K562 (cell line): Measurements from ENCODE around the gene CUEDC2. TPM values are rescaled to one million over a fixed set of nuclear protein-coding genes. Genes with fewer than 3 reads are reported as not detected.

Experiments used
- CC2D1A ChIP-seq: fragments of 450-650 bp; IDR thresholded peaks from 2 replicates; pipeline ENCODE4 v1.6.1; 2017; ENCODE audit warnings: mild to moderate bottlenecking
- CHCHD3 ChIP-seq: fragments of 250-450 bp; sonication (Bioruptor Pico); IDR thresholded peaks from 2 replicates; pipeline ENCODE4 v2.1.2; 2022; ENCODE audit warnings: mild to moderate bottlenecking
- HDAC8 ChIP-seq: fragments of 450-650 bp; IDR thresholded peaks from 2 replicates; pipeline ENCODE4 v1.6.1; 2016; ENCODE audit warnings: mild to moderate bottlenecking, missing genetic modification characterization, moderate library complexity, missing compliant biosample characterization
- HLTF ChIP-seq: fragments of 450-650 bp; IDR thresholded peaks from 2 replicates; pipeline ENCODE4 v1.6.1; 2016
- ILK ChIP-seq: fragments of 450-650 bp; IDR thresholded peaks from 2 replicates; pipeline ENCODE4 v1.6.1; 2016; ENCODE audit warnings: missing genetic modification characterization, low read depth, mild to moderate bottlenecking, missing compliant biosample characterization, moderate library complexity, borderline replicate concordance
- MAFF ChIP-seq: IDR thresholded peaks from 2 replicates; pipeline ENCODE4 v1.6.1; 2012; ENCODE audit warnings: low read length, improper control_type of control experiment
- MBD2 ChIP-seq: sonication (generic); IDR thresholded peaks from 2 replicates; pipeline ENCODE4 v1.6.1; 2016; ENCODE audit warnings: low read depth, borderline replicate concordance
- POLR2AphosphoS2 ChIP-seq: IDR thresholded peaks from 2 replicates; pipeline ENCODE4 v1.6.1; 2012; ENCODE audit warnings: low read length, improper control_type of control experiment
- RB1 ChIP-seq: fragments of 450-650 bp; IDR thresholded peaks from 2 replicates; pipeline ENCODE4 v1.6.1; 2017; ENCODE audit warnings: low read depth, mild to moderate bottlenecking
- RBFOX2 ChIP-seq: fragments of 200-400 bp; formaldehyde crosslinking; IDR thresholded peaks from 2 replicates; pipeline ENCODE4 v1.6.1; 2017; ENCODE audit warnings: low read depth, mild to moderate bottlenecking, low read length, moderate library complexity
- SP1 ChIP-seq: sonication (generic); formaldehyde crosslinking; IDR thresholded peaks from 2 replicates; pipeline ENCODE4 v1.8.1; 2022; ENCODE audit warnings: mild to moderate bottlenecking, missing genetic modification reagents
- TCFL5 ChIP-seq: fragments of 250-450 bp; sonication (Bioruptor Pico); conservative IDR thresholded peaks from 2 replicates; pipeline ENCODE4 v1.6.1; 2021; ENCODE audit warnings: mild to moderate bottlenecking, moderate library complexity, matching md5 sums
- ZFPM2 ChIP-seq: fragments of 250-450 bp; sonication (Bioruptor Pico); IDR thresholded peaks from 2 replicates; pipeline ENCODE4 v1.5.1; 2022; ENCODE audit warnings: mild to moderate bottlenecking
- ZNF133 ChIP-seq: fragments of 250-450 bp; sonication (Bioruptor Pico); IDR thresholded peaks from 2 replicates; pipeline ENCODE4 v1.4.0; 2020; ENCODE audit warnings: mild to moderate bottlenecking
- ZNF24 ChIP-seq: fragments of 450-650 bp; IDR thresholded peaks from 2 replicates; pipeline ENCODE4 v1.6.1; 2016
- polyA plus RNA-seq, 8 experiments: library from polyadenylated mRNA; depleted of rRNA in 4 of 8; stranded (reverse) in 5 of 8; unstranded in 3 of 8; fragments of >200 nt; fragmentation: Nextera tagmentation in 2 of 8; fragmentation: Illumina TruSeq in 1 of 8; extraction: Ambion mirVana in 2 of 8; extraction: Trizol in 1 of 8; gene quantifications; 2 replicates each; pipeline versions ENCODE4 v1.2.1 to v1.2.3, GENCODE V29; 2011 to 2014; ENCODE audit warnings: inconsistent platforms in 1 of 8, missing spikeins in 1 of 8
- total RNA-seq, 7 experiments: library from RNA; depleted of rRNA in 6 of 7; stranded (reverse); fragments of >200 nt in 6 of 7; fragmentation: Illumina TruSeq in 2 of 7; extraction: Trizol in 2 of 7; gene quantifications; 2 replicates each; pipeline versions ENCODE4 v1.2.1 to v1.2.3, GENCODE V29; 2011 to 2021; ENCODE audit warnings: low replicate concordance in 1 of 7
- TF ChIP-seq, protein P1 (sequence below): sonication (generic); formaldehyde crosslinking; IDR thresholded peaks from 2 replicates; pipeline ENCODE4 v1.8.1; 2022; ENCODE audit warnings: missing genetic modification reagents
- TF ChIP-seq, protein P2 (sequence below), 3 experiments: IDR thresholded peaks in 2 of 3; conservative IDR thresholded peaks in 1 of 3; 2 replicates each; pipeline ENCODE4 v1.5.1; 2011 to 2012; ENCODE audit warnings: low read length in 3 of 3, mild to moderate bottlenecking in 3 of 3, control low read depth in 2 of 3, improper control_type of control experiment in 1 of 3, inconsistent platforms in 1 of 3, low read depth in 1 of 3, mixed read lengths in 1 of 3, moderate library complexity in 1 of 3; ENCODE audit not compliant: insufficient read depth in 2 of 3
- TF ChIP-seq, protein P3 (sequence below), 2 experiments: fragments of 450-650 bp; IDR thresholded peaks; 2 replicates each; pipeline ENCODE4 v1.6.1; 2016
- TF ChIP-seq, protein P4 (sequence below): fragments of 250-450 bp; sonication (Bioruptor Pico); IDR thresholded peaks from 2 replicates; pipeline ENCODE4 v1.4.0; 2020; ENCODE audit warnings: mild to moderate bottlenecking
- TF ChIP-seq, protein P5 (sequence below): fragments of 450-650 bp; IDR thresholded peaks from 2 replicates; pipeline ENCODE4 v1.6.1; 2018; ENCODE audit not compliant: partially characterized antibody

The CUEDC2 gene
- total and polyA plus RNA-seq, 9 of the 15 experiments (the other 6 are each of a cell fraction or from before 2014, with no cell fraction given) = 8.5 to 48.9 (median 27.4) TPM

DNA sequence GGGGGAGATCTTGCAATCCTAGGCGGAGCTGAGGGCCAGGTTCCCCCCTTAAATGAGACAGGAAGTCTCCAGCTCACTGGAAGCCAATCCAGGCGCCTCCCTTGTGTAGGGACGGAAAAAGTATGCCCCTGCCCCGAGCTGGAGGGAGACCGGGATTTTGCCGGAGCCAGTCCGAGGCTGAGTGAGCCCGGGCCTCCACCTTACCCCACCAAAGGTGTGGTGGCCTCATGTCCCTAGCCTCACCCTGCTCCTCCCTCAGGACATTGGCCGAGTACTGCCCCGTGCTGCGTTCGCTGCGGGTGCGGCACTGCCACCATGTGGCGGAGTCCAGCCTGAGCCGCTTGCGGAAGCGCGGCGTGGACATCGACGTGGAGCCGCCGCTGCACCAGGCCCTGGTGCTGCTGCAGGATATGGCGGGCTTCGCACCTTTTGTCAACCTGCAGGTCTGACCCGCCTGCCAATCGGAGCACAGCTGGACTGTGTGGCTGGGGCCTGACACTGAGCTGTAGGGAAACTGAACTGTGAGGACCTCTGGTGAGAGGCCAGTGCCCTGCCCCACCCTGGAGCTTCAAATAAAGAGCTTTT, 9.7 kb downstream of the CUEDC2 start (continued):
- TF ChIP-seq ZFPM2 (CRISPR knock-in tag) (no peak), POLR2AphosphoS2 (0 out of 2 replicates have a peak, but pooled peaks have one; percentile 51), CHCHD3 (CRISPR knock-in tag) (no peak), CC2D1A (no peak), SP1 (CRISPR knock-in tag) (no peak; the same call in 1 of the 2 replicates), MBD2 (no peak), ZNF133 (CRISPR knock-in tag) (no peak), RBFOX2 (peak; percentile 72), ILK (tag) (no peak), HLTF (no peak), TCFL5 (CRISPR knock-in tag) (no peak), HDAC8 (tag) (no peak), ZNF24 (no peak), RB1 (peak; percentile 80), MAFF (no peak)
- TF ChIP-seq, protein P1, sequence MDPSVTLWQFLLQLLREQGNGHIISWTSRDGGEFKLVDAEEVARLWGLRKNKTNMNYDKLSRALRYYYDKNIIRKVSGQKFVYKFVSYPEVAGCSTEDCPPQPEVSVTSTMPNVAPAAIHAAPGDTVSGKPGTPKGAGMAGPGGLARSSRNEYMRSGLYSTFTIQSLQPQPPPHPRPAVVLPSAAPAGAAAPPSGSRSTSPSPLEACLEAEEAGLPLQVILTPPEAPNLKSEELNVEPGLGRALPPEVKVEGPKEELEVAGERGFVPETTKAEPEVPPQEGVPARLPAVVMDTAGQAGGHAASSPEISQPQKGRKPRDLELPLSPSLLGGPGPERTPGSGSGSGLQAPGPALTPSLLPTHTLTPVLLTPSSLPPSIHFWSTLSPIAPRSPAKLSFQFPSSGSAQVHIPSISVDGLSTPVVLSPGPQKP (CRISPR knock-in tag) = no peak
- TF ChIP-seq, protein P2, sequence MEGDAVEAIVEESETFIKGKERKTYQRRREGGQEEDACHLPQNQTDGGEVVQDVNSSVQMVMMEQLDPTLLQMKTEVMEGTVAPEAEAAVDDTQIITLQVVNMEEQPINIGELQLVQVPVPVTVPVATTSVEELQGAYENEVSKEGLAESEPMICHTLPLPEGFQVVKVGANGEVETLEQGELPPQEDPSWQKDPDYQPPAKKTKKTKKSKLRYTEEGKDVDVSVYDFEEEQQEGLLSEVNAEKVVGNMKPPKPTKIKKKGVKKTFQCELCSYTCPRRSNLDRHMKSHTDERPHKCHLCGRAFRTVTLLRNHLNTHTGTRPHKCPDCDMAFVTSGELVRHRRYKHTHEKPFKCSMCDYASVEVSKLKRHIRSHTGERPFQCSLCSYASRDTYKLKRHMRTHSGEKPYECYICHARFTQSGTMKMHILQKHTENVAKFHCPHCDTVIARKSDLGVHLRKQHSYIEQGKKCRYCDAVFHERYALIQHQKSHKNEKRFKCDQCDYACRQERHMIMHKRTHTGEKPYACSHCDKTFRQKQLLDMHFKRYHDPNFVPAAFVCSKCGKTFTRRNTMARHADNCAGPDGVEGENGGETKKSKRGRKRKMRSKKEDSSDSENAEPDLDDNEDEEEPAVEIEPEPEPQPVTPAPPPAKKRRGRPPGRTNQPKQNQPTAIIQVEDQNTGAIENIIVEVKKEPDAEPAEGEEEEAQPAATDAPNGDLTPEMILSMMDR (IDR thresholded peaks at IDR 0.05 in 2 of 3, conservative IDR thresholded peaks at IDR 0.05 in 1 of 3; ENCODE audit: insufficient read depth in 2 of 3, low read depth in 1 of 3, low read length in 3 of 3) = peak; percentile 77 to 90 (median 82)
- TF ChIP-seq, protein P3, sequence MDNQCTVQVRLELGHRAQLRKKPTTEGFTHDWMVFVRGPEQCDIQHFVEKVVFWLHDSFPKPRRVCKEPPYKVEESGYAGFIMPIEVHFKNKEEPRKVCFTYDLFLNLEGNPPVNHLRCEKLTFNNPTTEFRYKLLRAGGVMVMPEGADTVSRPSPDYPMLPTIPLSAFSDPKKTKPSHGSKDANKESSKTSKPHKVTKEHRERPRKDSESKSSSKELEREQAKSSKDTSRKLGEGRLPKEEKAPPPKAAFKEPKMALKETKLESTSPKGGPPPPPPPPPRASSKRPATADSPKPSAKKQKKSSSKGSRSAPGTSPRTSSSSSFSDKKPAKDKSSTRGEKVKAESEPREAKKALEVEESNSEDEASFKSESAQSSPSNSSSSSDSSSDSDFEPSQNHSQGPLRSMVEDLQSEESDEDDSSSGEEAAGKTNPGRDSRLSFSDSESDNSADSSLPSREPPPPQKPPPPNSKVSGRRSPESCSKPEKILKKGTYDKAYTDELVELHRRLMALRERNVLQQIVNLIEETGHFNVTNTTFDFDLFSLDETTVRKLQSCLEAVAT (IDR thresholded peaks at IDR 0.05) = no peak
- TF ChIP-seq, protein P4, sequence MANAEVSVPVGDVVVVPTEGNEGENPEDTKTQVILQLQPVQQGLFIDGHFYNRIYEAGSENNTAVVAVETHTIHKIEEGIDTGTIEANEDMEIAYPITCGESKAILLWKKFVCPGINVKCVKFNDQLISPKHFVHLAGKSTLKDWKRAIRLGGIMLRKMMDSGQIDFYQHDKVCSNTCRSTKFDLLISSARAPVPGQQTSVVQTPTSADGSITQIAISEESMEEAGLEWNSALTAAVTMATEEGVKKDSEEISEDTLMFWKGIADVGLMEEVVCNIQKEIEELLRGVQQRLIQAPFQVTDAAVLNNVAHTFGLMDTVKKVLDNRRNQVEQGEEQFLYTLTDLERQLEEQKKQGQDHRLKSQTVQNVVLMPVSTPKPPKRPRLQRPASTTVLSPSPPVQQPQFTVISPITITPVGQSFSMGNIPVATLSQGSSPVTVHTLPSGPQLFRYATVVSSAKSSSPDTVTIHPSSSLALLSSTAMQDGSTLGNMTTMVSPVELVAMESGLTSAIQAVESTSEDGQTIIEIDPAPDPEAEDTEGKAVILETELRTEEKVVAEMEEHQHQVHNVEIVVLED (CRISPR knock-in tag) = peak; percentile 58; the same call in 1 of the 2 replicates
- TF ChIP-seq, protein P5, sequence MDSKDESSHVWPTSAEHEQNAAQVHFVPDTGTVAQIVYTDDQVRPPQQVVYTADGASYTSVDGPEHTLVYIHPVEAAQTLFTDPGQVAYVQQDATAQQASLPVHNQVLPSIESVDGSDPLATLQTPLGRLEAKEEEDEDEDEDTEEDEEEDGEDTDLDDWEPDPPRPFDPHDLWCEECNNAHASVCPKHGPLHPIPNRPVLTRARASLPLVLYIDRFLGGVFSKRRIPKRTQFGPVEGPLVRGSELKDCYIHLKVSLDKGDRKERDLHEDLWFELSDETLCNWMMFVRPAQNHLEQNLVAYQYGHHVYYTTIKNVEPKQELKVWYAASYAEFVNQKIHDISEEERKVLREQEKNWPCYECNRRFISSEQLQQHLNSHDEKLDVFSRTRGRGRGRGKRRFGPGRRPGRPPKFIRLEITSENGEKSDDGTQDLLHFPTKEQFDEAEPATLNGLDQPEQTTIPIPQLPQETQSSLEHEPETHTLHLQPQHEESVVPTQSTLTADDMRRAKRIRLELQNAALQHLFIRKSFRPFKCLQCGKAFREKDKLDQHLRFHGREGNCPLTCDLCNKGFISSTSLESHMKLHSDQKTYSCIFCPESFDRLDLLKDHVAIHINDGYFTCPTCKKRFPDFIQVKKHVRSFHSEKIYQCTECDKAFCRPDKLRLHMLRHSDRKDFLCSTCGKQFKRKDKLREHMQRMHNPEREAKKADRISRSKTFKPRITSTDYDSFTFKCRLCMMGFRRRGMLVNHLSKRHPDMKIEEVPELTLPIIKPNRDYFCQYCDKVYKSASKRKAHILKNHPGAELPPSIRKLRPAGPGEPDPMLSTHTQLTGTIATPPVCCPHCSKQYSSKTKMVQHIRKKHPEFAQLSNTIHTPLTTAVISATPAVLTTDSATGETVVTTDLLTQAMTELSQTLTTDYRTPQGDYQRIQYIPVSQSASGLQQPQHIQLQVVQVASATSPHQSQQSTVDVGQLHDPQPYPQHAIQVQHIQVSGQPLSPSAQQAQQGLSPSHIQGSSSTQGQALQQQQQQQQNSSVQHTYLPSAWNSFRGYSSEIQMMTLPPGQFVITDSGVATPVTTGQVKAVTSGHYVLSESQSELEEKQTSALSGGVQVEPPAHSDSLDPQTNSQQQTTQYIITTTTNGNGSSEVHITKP = no peak
